GM19324 (cell line): ENCODE measurements around the gene MCM10.

ENCODE experiments used
- ATAC-seq: cut with Tn5 transposase; IDR thresholded peaks from one replicate; pipeline ENCODE4 v1.9.1; 2021; ENCODE audit warnings: mild to moderate bottlenecking, moderate library complexity; ENCODE audit not compliant: unreplicated experiment, low FRiP score

Gene MCM10

DNA sequence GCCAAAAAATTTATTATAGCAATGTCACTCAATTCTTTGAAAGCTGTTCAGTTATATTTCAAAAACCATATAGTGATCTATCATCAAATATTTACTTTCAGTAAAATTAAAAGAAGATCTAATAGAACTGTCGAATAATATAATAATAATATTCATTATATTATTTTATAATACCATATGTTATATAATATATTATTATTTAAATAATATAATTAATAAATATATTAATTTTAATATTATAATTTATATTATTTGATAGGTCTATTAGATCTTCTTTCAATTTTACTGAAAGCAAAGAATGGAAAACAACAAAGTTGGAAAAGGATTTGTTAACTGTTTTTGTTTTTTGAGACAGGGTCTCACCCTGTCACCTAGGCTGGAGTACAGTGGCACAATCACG is 95.3 kb downstream of the MCM10 start:
- ATAC-seq: no peak

DNA sequence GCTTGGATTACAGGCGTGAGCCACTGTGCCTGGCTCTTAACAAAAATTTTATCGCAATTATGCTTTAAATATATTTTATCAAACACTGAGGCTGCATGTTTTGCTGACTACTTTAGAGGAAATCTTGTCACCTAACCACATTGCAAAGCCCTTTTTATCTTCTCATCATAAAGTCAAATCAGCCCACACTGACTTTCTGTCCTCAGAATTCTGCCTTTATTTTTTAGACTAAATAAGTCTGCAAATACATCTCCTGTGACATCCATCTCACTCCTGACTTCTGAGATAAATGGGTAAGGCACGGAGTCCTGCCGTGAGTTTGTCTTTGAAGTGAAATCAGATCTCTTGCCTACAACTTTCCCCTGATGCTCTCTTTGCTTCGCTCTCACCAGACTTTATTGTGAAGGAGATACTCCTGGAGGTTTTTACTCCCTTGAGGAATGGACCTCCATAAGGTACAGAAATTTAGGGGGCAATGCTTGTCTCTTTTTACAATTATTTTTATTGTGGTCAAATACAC is 96.3 kb downstream of the MCM10 start:
- no peak for ATAC-seq
